ENCODE data around the gene GABRB1. TPM values are rescaled to one million over a fixed set of nuclear protein-coding genes. Genes with fewer than 3 reads are reported as not detected.

Gene GABRB1
- total RNA-seq, 2 experiments from 2014 or later: not detected

GRCh38 chr4:47381172-47381571 lies 349.8 kb downstream of the GABRB1 start:
- H3K4me3 Mint-ChIP-seq: no peak overlapping the region
- H3K27me3 Mint-ChIP-seq: no peaks in the 10 kb centered on the region
- DNase-seq: no peak
- no peak overlapping the region for H3K27ac Mint-ChIP-seq
- no peaks in the 10 kb centered on the region for H3K36me3 Mint-ChIP-seq
- no peaks in the 10 kb centered on the region for H3K4me1 Mint-ChIP-seq
- H3K9me3 Mint-ChIP-seq: no peaks in the 10 kb centered on the region

- DNase-seq: no peak
- H3K9me3 Mint-ChIP-seq: no peaks in the 10 kb centered on the region
- no peaks in the 10 kb centered on the region for H3K36me3 Mint-ChIP-seq
- H3K4me1 Mint-ChIP-seq: no peaks in the 10 kb centered on the region
- no peaks in the 10 kb centered on the region for H3K27me3 Mint-ChIP-seq
- H3K27ac Mint-ChIP-seq: no peak overlapping the region
- no peak overlapping the region for H3K4me3 Mint-ChIP-seq
Observed at GRCh38 chr4:47382846-47383360, 351.5 kb downstream of the GABRB1 start.

GRCh38 chr4:47383829-47384427 lies 352.6 kb downstream of the GABRB1 start:
- no peak for DNase-seq
- H3K9me3 Mint-ChIP-seq: no peaks in the 10 kb centered on the region
- H3K27me3 Mint-ChIP-seq: no peaks in the 10 kb centered on the region
- no peak overlapping the region for H3K4me3 Mint-ChIP-seq
- H3K27ac Mint-ChIP-seq: no peak overlapping the region
- H3K4me1 Mint-ChIP-seq: no peaks in the 10 kb centered on the region
- no peaks in the 10 kb centered on the region for H3K36me3 Mint-ChIP-seq

GRCh38 chr4:47386146-47386545 lies 354.8 kb downstream of the GABRB1 start:
- Mint-ChIP-seq H3K36me3 (no peaks in the 10 kb centered on the region), H3K4me3 (no peak overlapping the region), H3K27me3 (no peaks in the 10 kb centered on the region)

GRCh38 chr4:47386561-47387235 lies 355.3 kb downstream of the GABRB1 start:
- no peaks in the 10 kb centered on the region for H3K4me1 Mint-ChIP-seq
- H3K27ac Mint-ChIP-seq: no peak overlapping the region
- no peaks in the 10 kb centered on the region for H3K36me3 Mint-ChIP-seq

More at GRCh38 chr4:47386146-47386545, 354.8 kb downstream of the GABRB1 start:
- Mint-ChIP-seq H3K27ac (no peak overlapping the region), H3K9me3 (no peaks in the 10 kb centered on the region), H3K4me1 (no peaks in the 10 kb centered on the region)
- DNase-seq: no peak

GRCh38 chr4:47390428-47391125 lies 359.2 kb downstream of the GABRB1 start:
- no peaks in the 10 kb centered on the region for H3K36me3 Mint-ChIP-seq
- no peak overlapping the region for H3K27ac Mint-ChIP-seq
- no peaks in the 10 kb centered on the region for H3K4me1 Mint-ChIP-seq
- H3K27me3 Mint-ChIP-seq: no peaks in the 10 kb centered on the region
- no peak for DNase-seq
- no peaks in the 10 kb centered on the region for H3K9me3 Mint-ChIP-seq
- no peak overlapping the region for H3K4me3 Mint-ChIP-seq

More at GRCh38 chr4:47386561-47387235, 355.3 kb downstream of the GABRB1 start:
- Mint-ChIP-seq H3K9me3 (no peaks in the 10 kb centered on the region), H3K27me3 (no peaks in the 10 kb centered on the region), H3K4me3 (no peak overlapping the region)
- no peak for DNase-seq

- Mint-ChIP-seq H3K4me3 (no peak overlapping the region), H3K27ac (no peak overlapping the region), H3K36me3 (no peaks in the 10 kb centered on the region), H3K4me1 (no peaks in the 10 kb centered on the region), H3K9me3 (no peaks in the 10 kb centered on the region), H3K27me3 (no peaks in the 10 kb centered on the region)
- DNase-seq: no peak
Observed at GRCh38 chr4:47391256-47391655, 359.9 kb downstream of the GABRB1 start.

GRCh38 chr4:47406408-47406807 lies 375.0 kb downstream of the GABRB1 start:
- Mint-ChIP-seq H3K4me1 (no peaks in the 10 kb centered on the region), H3K27me3 (peaks cover 8% of the 10 kb centered on the region), H3K4me3 (no peak overlapping the region), H3K27ac (no peak overlapping the region), H3K36me3 (no peaks in the 10 kb centered on the region), H3K9me3 (no peaks in the 10 kb centered on the region)
- DNase-seq: no peak

GRCh38 chr4:47410271-47410670 lies 378.9 kb downstream of the GABRB1 start:
- Mint-ChIP-seq H3K36me3 (no peaks in the 10 kb centered on the region), H3K4me3 (no peak overlapping the region), H3K27me3 (peaks cover 5% of the 10 kb centered on the region), H3K4me1 (no peaks in the 10 kb centered on the region), H3K9me3 (no peaks in the 10 kb centered on the region), H3K27ac (no peak overlapping the region)
- no peak for DNase-seq

GRCh38 chr4:47413521-47413920 lies 382.2 kb downstream of the GABRB1 start:
- DNase-seq: no peak
- H3K36me3 Mint-ChIP-seq: no peaks in the 10 kb centered on the region
- no peak overlapping the region for H3K4me3 Mint-ChIP-seq
- H3K4me1 Mint-ChIP-seq: no peaks in the 10 kb centered on the region
- no peak overlapping the region for H3K27ac Mint-ChIP-seq
- H3K9me3 Mint-ChIP-seq: no peaks in the 10 kb centered on the region
- peaks cover 4% of the 10 kb centered on the region for H3K27me3 Mint-ChIP-seq

- Mint-ChIP-seq H3K4me3 (no peak overlapping the region), H3K9me3 (no peaks in the 10 kb centered on the region), H3K4me1 (no peaks in the 10 kb centered on the region), H3K27ac (no peak overlapping the region), H3K27me3 (no peaks in the 10 kb centered on the region), H3K36me3 (no peaks in the 10 kb centered on the region)
- no peak for DNase-seq
Observed at GRCh38 chr4:47415719-47416118, 384.4 kb downstream of the GABRB1 start.

GRCh38 chr4:47418147-47418546 lies 386.8 kb downstream of the GABRB1 start:
- H3K36me3 Mint-ChIP-seq: no peaks in the 10 kb centered on the region
- H3K4me1 Mint-ChIP-seq: no peaks in the 10 kb centered on the region
- no peak overlapping the region for H3K4me3 Mint-ChIP-seq
- no peaks in the 10 kb centered on the region for H3K9me3 Mint-ChIP-seq
- no peaks in the 10 kb centered on the region for H3K27me3 Mint-ChIP-seq
- no peak for DNase-seq
- no peak overlapping the region for H3K27ac Mint-ChIP-seq

- DNase-seq: no peak
- no peaks in the 10 kb centered on the region for H3K9me3 Mint-ChIP-seq
- H3K36me3 Mint-ChIP-seq: no peaks in the 10 kb centered on the region
- H3K27me3 Mint-ChIP-seq: no peaks in the 10 kb centered on the region
- H3K4me3 Mint-ChIP-seq: no peak overlapping the region
- H3K4me1 Mint-ChIP-seq: no peaks in the 10 kb centered on the region
- H3K27ac Mint-ChIP-seq: no peak overlapping the region
Observed at GRCh38 chr4:47419296-47419695, 387.9 kb downstream of the GABRB1 start.

- Mint-ChIP-seq H3K36me3 (no peaks in the 10 kb centered on the region), H3K4me1 (no peaks in the 10 kb centered on the region), H3K27ac (no peak overlapping the region), H3K27me3 (no peaks in the 10 kb centered on the region), H3K9me3 (no peaks in the 10 kb centered on the region), H3K4me3 (no peak overlapping the region)
- DNase-seq: no peak
Observed at GRCh38 chr4:47425628-47426027, 394.3 kb downstream of the GABRB1 start.

- Mint-ChIP-seq H3K9me3 (no peaks in the 10 kb centered on the region), H3K4me1 (no peaks in the 10 kb centered on the region), H3K4me3 (no peak overlapping the region), H3K36me3 (no peaks in the 10 kb centered on the region), H3K27me3 (no peaks in the 10 kb centered on the region), H3K27ac (no peak overlapping the region)
- no peak for DNase-seq
Observed at GRCh38 chr4:47427935-47428334, 396.6 kb downstream of the GABRB1 start.

Data from activated naive CD8-positive, alpha-beta T cell treated with anti-CD3 and anti-CD28 coated beads for 36 hours (primary cell).